GM10248 (cell line): ENCODE data around the gene MAST1.
"Not testable (repeated sequence)": the region's sequence is repeated elsewhere in the genome, so short reads cannot be mapped to it uniquely, and the experiment has no call there.

Experiments
- CTCF ChIA-PET: fragments of 300-600 bp; sonication (Branson Sonifier 250); formaldehyde crosslinking; extraction: SDS; loops from one replicate; lab custom pipeline; 2021; ENCODE audit warnings: antibody characterized with exemption; lab: Yijun Ruan, JAX
- POLR2A ChIA-PET: fragments of 350-650 bp; sonication (Branson Sonifier 250); formaldehyde crosslinking; extraction: SDS; loops from one replicate; lab custom pipeline; 2020; ENCODE audit warnings: antibody characterized with exemption; lab: Yijun Ruan, JAX
- DNase-seq: peaks from one replicate; pipeline ENCODE4 v3.0.0; 2012; ENCODE audit errors: extremely low spot score
- CTCF ChIP-seq: IDR thresholded peaks from 2 replicates; pipeline ENCODE4 v1.5.1; 2012; ENCODE audit warnings: mild to moderate bottlenecking, low read depth; ENCODE audit errors: extremely low read depth, missing control alignments, control extremely low read depth

MAST1 gene

GRCh38 chr19:12843999-12844732 lies 5.9 kb downstream of the MAST1 start:
- DNase-seq, result no peak
- CTCF ChIA-PET, result interaction anchor here (11.3 kb wide), 1 partner anchor 84 kb away, joined by 369 read pairs; no protein-coding TSS in a partner anchor
- POLR2A ChIA-PET, result no interaction called here
- no peak for TF ChIP-seq CTCF

GRCh38 chr19:12846613-12847012 lies 8.3 kb downstream of the MAST1 start:
- not testable (repeated sequence) for DNase-seq
- POLR2A ChIA-PET, result interaction anchor here (0.8 kb wide), 1 partner anchor 55 kb away, joined by 4 read pairs; the partner anchor contains the start of gene JUNB
- CTCF ChIA-PET, result interaction anchor here (0.7 to 11.3 kb wide), 30 partner anchors 10 to 285 kb away, joined by 3 to 369 read pairs (median 12); partner anchors contain the start of genes DNASE2, GCDH, HOOK2 and KLF1

GRCh38 chr19:12847159-12848139 lies 9.1 kb downstream of the MAST1 start:
- POLR2A ChIA-PET, result interaction anchor here (0.8 to 1.0 kb wide), 2 partner anchors 56 kb away, joined by 3 to 4 read pairs; partner anchors contain the start of gene JUNB
- DNase-seq, result peak; percentile 93
- TF ChIP-seq CTCF, result peak; percentile 99
- CTCF ChIA-PET, result interaction anchor here (0.6 to 11.3 kb wide), 57 partner anchors 10 to 286 kb away, joined by 3 to 369 read pairs (median 5); partner anchors contain the start of genes DHPS, DNASE2, GCDH and HOOK2

GRCh38 chr19:12856653-12857052 lies 18.3 kb downstream of the MAST1 start:
- no peak for TF ChIP-seq CTCF
- ChIA-PET POLR2A (no interaction called here), CTCF (interaction anchor here (3.2 kb wide), 1 partner anchor 9 kb away, joined by 15 read pairs; no protein-coding TSS in a partner anchor)
- DNase-seq, result no peak

- CTCF ChIA-PET, result interaction anchor here (0.9 to 3.2 kb wide), 5 partner anchors 10 to 107 kb away, joined by 3 to 15 read pairs (median 4); no protein-coding TSS in a partner anchor
- TF ChIP-seq CTCF, result no peak
- POLR2A ChIA-PET, result interaction anchor here (0.6 kb wide), 1 partner anchor 93 kb away, joined by 3 read pairs; no protein-coding TSS in a partner anchor
These were observed 20.0 kb downstream of the MAST1 start for GRCh38 chr19:12858041-12858928.

GRCh38 chr19:12859546-12859945 lies 21.2 kb downstream of the MAST1 start:
- no peak for TF ChIP-seq CTCF
- ChIA-PET CTCF (interaction anchor here (1.1 to 3.2 kb wide), 3 partner anchors 12 to 99 kb away, joined by 3 to 15 read pairs (median 3); no protein-coding TSS in a partner anchor), POLR2A (no interaction called here)
- no peak for DNase-seq

More at GRCh38 chr19:12858041-12858928, 20.0 kb downstream of the MAST1 start:
- no peak for DNase-seq
